GM19099 (cell line): ENCODE data around the gene ACCSL.

Experiments
- POLR2A ChIP-seq: IDR thresholded peaks from 3 replicates; pipeline ENCODE4 v1.6.1; 2011; ENCODE audit warnings: low read depth; ENCODE audit not compliant: insufficient read length; ENCODE audit errors: extremely low read depth

Gene ACCSL

DNA sequence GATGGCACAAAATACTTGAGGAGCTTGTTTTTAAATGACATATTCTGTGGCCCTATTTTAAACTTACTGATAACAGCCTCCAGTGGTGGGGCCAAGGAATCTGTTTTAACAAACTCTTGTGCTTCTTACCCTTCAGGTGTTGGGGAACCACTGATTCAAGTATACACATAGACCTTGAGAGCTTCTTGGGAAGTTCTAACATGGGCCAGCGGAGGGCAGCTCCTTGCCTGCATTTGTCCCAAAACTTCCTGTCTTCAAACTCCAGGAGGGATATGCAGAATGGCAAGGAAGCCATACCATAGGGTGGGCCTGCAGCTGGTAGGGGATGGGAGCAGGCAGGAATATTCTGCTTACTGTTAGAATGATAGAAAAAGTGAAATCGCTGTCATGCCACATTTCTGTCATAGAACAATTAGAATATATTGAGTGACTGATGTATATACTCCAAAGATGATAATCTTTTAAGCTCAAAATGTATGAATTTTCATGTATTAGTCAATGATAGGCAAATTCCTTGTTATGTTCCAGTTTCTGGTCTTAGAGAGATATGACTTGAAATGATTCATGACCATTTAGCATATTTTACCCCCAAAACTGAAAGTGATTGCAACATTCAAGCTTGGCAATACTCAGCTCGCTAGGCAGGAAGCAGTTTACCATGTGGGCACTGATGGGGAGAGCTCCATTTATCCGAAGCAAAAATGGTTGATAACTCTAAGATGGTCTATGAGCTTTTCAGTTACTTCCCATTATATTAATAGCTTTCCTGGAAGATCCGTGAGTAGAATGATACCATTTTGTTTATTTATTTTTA is 56.9 kb downstream of the ACCSL start:
- TF ChIP-seq POLR2A: no peak

DNA sequence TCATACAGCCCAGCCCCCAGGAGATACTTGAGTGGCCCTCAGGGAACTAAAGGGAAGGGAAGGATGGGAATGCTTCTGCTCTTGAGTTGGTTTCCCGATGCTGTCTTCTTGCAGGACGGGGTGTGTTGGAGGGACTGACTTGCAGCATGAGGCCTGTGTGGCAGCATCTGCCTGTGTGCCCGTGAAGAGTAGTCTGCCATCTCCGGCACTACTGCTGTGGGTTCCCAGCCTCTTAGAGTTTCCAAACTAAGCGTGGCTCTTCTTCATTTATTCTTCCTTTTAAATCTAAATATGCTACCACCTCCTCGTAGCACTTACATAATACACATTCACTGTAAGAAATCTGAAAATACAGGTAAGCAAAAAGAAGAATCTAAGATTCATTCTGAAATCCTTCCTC is 60.5 kb downstream of the ACCSL start:
- TF ChIP-seq POLR2A: no peak
